PC-3 (cell line): ENCODE data around the gene CHTOP. TPM values are rescaled to one million over a fixed set of nuclear protein-coding genes. Genes with fewer than 3 reads are reported as not detected.

Source experiments
- ATAC-seq: fragments of 200-7000 bp; cut with Tn5 transposase; 2 replicates; pipeline ENCODE4 v1.9.1; 2020; ENCODE audit warnings: mild to moderate bottlenecking, moderate library complexity
- BruUV-seq: library from RNA; stranded (reverse); fragments of 400-500 nt; replicated peaks from 2 replicates; lab custom pipeline; 2021; lab: Mats Ljungman, UMichigan
- CTCF ChIA-PET: fragments of 300-600 bp; sonication (Branson Sonifier 250); formaldehyde crosslinking; loops from one replicate; lab custom pipeline; 2022; ENCODE audit warnings: antibody characterized with exemption; lab: Charles Lee
- POLR2A ChIA-PET: fragments of 300-600 bp; sonication (Branson Sonifier 250); formaldehyde crosslinking; loops from one replicate; lab custom pipeline; 2022; ENCODE audit warnings: antibody characterized with exemption; ENCODE audit not compliant: unreplicated experiment; lab: Charles Lee
- DNase-seq: peaks from one replicate; pipeline ENCODE4 v3.0.0-alpha.2; 2015
- H2AFZ ChIP-seq: fragments of 300-600 bp; sonication (generic); 2 replicates; pipeline ENCODE4 v1.6.0; 2016; ENCODE audit warnings: antibody characterized with exemption, low read length
- H3F3A ChIP-seq: fragments of 300-600 bp; sonication (generic); one replicate; pipeline ENCODE4 v1.6.0; 2017; ENCODE audit warnings: antibody characterized with exemption, low read length, control low read depth, mild to moderate bottlenecking; ENCODE audit not compliant: unreplicated experiment
- H3K27ac ChIP-seq: fragments of 300-600 bp; sonication (generic); 2 replicates; pipeline ENCODE4 v1.5.1; 2016; ENCODE audit warnings: mild to moderate bottlenecking, low read length
- H3K27me3 ChIP-seq: fragments of 300-600 bp; sonication (generic); 2 replicates; pipeline ENCODE4 v1.6.1; 2016; ENCODE audit warnings: low read length, mixed read lengths
- H3K36me3 ChIP-seq: fragments of 300-600 bp; sonication (generic); 2 replicates; pipeline ENCODE4 v1.6.1; 2016; ENCODE audit warnings: low read depth, mixed run types, low read length, mixed read lengths
- H3K4me1 ChIP-seq: fragments of 300-600 bp; sonication (generic); 2 replicates; pipeline ENCODE4 v1.5.1; 2016; ENCODE audit warnings: low read length; ENCODE audit not compliant: insufficient read depth
- H3K4me2 ChIP-seq: fragments of 300-600 bp; sonication (generic); 2 replicates; pipeline ENCODE4 v1.6.0; 2016; ENCODE audit warnings: low read length
- H3K4me3 ChIP-seq: fragments of 300-600 bp; sonication (generic); 2 replicates; pipeline ENCODE4 v1.5.1; 2016; ENCODE audit warnings: mild to moderate bottlenecking, low read length, mixed read lengths
- H3K79me2 ChIP-seq: fragments of 300-600 bp; sonication (generic); 2 replicates; pipeline ENCODE4 v1.6.1; 2017; ENCODE audit warnings: low read length, mixed read lengths
- H3K9ac ChIP-seq: fragments of 300-600 bp; sonication (generic); 2 replicates; pipeline ENCODE4 v1.6.0; 2016; ENCODE audit warnings: mild to moderate bottlenecking, low read length
- H3K9me2 ChIP-seq: fragments of 300-600 bp; sonication (generic); replicated peaks from 2 replicates; pipeline ENCODE4 v1.6.1; 2016; ENCODE audit warnings: mixed run types, low read length, mixed read lengths
- H3K9me3 ChIP-seq: fragments of 300-600 bp; sonication (generic); 2 replicates; pipeline ENCODE4 v1.6.1; 2016; ENCODE audit warnings: low read length, mixed read lengths
- H4K20me1 ChIP-seq: fragments of 300-600 bp; sonication (generic); 2 replicates; pipeline ENCODE4 v1.6.1; 2016; ENCODE audit warnings: low read length, mixed read lengths
- EZH2 ChIP-seq: fragments of 300-600 bp; sonication (generic); IDR thresholded peaks from one replicate; pipeline ENCODE4 v1.6.1; 2017; ENCODE audit warnings: antibody characterized with exemption, mild to moderate bottlenecking, low read length; ENCODE audit not compliant: unreplicated experiment
- EZH2phosphoT487 ChIP-seq: fragments of 300-600 bp; sonication (generic); IDR thresholded peaks from 2 replicates; pipeline ENCODE4 v1.6.1; 2018; ENCODE audit warnings: mild to moderate bottlenecking, antibody characterized with exemption, low read length, borderline replicate concordance
- intact Hi-C: fragments of 100-400 bp; cut with micrococcal nuclease; formaldehyde crosslinking; loops from 2 replicates; pipeline ENCODE4 v1.9.0; 2023
- total RNA-seq: library from RNA; depleted of rRNA; stranded (reverse); fragments of >200 nt; gene quantifications from 2 replicates; pipeline ENCODE4 v1.2.3, GENCODE V29; 2014
- TF ChIP-seq, protein P1 (sequence below): fragments of 300-600 bp; sonication (generic); conservative IDR thresholded peaks from 2 replicates; pipeline ENCODE4 v1.5.1; 2017; ENCODE audit warnings: antibody characterized with exemption, low read depth, mild to moderate bottlenecking, low read length

CHTOP gene
- total RNA-seq, 1 experiment from 2014 or later = 101 TPM

DNA sequence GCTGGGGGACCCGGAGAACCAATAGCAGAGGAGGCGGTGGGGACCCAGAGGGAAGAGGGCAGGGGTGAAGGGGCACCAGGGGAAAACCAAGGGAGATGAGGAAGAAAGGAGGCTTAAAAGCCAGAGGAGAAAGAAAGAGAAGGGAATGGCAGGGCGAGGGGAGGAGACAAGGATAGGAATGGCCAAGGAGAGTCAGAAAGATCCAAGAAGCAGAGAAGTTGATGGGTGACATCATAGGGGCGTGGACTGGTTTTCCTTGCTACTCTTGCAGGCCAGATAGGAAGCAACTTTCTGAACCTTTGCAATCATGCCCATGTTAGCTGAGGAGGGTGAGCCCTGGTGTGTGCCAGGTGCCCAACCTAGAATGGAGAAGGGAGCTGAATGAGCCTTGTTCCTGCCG is 50.0 kb downstream of the CHTOP start:
- no peaks in the 10 kb centered on the region for H3F3A ChIP-seq
- peaks cover 8% of the 10 kb centered on the region for H3K27me3 ChIP-seq
- no TSS peak for BruUV-seq
- 0 out of 2 replicates have a peak overlapping the region, but pooled peaks have one; percentile 11 for H2AFZ ChIP-seq
- no peaks in the 10 kb centered on the region for H3K36me3 ChIP-seq
- H3K4me3 ChIP-seq = no peak overlapping the region
- H4K20me1 ChIP-seq = no peaks in the 10 kb centered on the region
- H3K79me2 ChIP-seq = no peaks in the 10 kb centered on the region
- H3K9me2 ChIP-seq = no peaks in the 10 kb centered on the region
- no peak overlapping the region for H3K27ac ChIP-seq
- intact Hi-C loops = no loop called here
- peaks cover under 1% of the 10 kb centered on the region; the same call in 1 of the 2 replicates for H3K4me1 ChIP-seq
- H3K4me2 ChIP-seq = no peak overlapping the region
- H3K9me3 ChIP-seq = no peaks in the 10 kb centered on the region
- CTCF ChIA-PET = interaction anchor here (0.7 kb wide), 1 partner anchor 92 kb away, joined by 4 read pairs; the partner anchor contains the start of gene SLC27A3
- POLR2A ChIA-PET = no interaction called here
- TF ChIP-seq EZH2phosphoT487 (no peak), EZH2 (no peak)
- TF ChIP-seq, protein P1, sequence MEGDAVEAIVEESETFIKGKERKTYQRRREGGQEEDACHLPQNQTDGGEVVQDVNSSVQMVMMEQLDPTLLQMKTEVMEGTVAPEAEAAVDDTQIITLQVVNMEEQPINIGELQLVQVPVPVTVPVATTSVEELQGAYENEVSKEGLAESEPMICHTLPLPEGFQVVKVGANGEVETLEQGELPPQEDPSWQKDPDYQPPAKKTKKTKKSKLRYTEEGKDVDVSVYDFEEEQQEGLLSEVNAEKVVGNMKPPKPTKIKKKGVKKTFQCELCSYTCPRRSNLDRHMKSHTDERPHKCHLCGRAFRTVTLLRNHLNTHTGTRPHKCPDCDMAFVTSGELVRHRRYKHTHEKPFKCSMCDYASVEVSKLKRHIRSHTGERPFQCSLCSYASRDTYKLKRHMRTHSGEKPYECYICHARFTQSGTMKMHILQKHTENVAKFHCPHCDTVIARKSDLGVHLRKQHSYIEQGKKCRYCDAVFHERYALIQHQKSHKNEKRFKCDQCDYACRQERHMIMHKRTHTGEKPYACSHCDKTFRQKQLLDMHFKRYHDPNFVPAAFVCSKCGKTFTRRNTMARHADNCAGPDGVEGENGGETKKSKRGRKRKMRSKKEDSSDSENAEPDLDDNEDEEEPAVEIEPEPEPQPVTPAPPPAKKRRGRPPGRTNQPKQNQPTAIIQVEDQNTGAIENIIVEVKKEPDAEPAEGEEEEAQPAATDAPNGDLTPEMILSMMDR = no peak
- DNase-seq (peak; percentile 48), ATAC-seq (peak; percentile 44)
- H3K9ac ChIP-seq = no peak overlapping the region

DNA sequence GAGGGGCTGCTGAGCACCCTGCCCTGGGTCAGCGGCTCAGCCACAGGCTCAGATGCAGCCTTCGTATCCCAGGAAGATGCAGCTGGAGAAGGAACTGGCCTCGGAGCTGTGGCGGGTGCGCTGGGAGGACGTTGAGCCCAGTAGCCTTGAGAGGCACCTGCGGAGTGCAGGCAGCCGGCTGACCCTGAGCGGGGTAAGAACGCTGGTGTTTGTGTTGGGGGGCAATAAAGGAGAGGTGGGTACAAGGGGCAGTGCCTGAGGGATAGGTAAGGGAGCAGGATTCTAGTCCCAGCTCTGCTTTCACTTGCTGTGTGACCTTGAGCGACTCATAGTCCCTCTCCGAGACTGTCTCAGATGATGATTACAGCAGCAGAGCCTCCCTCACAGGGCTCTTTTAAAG is 51.0 kb downstream of the CHTOP start:
- H3K27ac ChIP-seq = no peak overlapping the region
- H3K36me3 ChIP-seq = no peaks in the 10 kb centered on the region
- no peak overlapping the region for H3K4me2 ChIP-seq
- no peaks in the 10 kb centered on the region for H3K9me3 ChIP-seq
- H3K79me2 ChIP-seq = no peaks in the 10 kb centered on the region
- H3K9me2 ChIP-seq = no peaks in the 10 kb centered on the region
- ChIA-PET POLR2A (no interaction called here), CTCF (no interaction called here)
- no peak for DNase-seq
- no peak overlapping the region for H2AFZ ChIP-seq
- TF ChIP-seq, protein P1 = no peak
- TF ChIP-seq EZH2phosphoT487 (no peak), EZH2 (no peak)
- H4K20me1 ChIP-seq = no peaks in the 10 kb centered on the region
- H3F3A ChIP-seq = no peaks in the 10 kb centered on the region
- intact Hi-C loops = no loop called here
- no TSS peak for BruUV-seq
- H3K9ac ChIP-seq = no peak overlapping the region
- H3K4me1 ChIP-seq = no peaks in the 10 kb centered on the region
- H3K4me3 ChIP-seq = no peak overlapping the region
- no peak for ATAC-seq
- H3K27me3 ChIP-seq = no peaks in the 10 kb centered on the region

DNA sequence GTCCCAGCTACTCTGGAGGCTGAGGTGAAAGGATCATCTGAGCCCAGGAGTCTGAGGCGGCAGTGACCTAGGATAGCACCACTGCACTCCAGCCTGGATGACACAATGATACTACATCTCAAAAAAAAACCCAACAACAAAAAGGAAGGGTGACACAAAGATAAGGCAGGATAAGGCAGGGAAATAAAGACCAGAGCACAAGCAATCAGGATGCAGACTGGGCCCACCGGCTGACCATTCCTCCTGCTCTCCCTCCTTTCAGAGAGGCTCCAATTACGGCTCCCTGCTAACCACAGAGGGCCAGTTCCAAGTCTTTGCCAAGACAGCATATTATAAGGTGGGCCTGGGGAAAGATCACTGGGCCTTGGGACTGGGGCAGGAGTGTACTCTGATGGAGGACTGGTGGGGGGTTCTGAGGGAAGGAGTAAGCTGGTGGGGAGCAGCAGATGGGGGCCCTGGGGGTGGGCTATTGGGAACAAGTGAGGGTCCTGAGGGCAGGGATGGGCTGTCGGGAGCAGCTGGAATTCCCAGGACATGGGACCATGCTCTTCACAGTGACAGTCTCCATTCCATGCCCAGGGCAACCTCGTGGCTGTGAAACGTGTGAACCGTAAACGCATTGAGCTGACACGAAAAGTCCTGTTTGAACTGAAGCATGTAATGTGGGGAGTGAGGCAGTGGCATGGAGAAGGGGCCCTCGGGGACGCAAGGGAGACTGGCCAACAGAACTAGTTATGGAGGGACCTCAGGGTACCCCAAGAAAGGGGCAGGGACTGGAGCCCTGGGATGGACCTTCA is 51.9 kb downstream of the CHTOP start:
- ChIA-PET CTCF (no interaction called here), POLR2A (no interaction called here)
- H3K4me2 ChIP-seq = no peak overlapping the region
- H3K9me3 ChIP-seq = no peaks in the 10 kb centered on the region
- H3K79me2 ChIP-seq = no peaks in the 10 kb centered on the region
- intact Hi-C loops = no loop called here
- H3K9ac ChIP-seq = no peak overlapping the region
- DNase-seq = no peak
- no peak for ATAC-seq
- H3K4me1 ChIP-seq = no peaks in the 10 kb centered on the region
- H3K4me3 ChIP-seq = no peak overlapping the region
- TF ChIP-seq EZH2phosphoT487 (no peak), EZH2 (no peak)
- TF ChIP-seq, protein P1 = no peak
- H3K36me3 ChIP-seq = no peaks in the 10 kb centered on the region
- no peaks in the 10 kb centered on the region for H4K20me1 ChIP-seq
- no peaks in the 10 kb centered on the region for H3F3A ChIP-seq
- no peaks in the 10 kb centered on the region for H3K9me2 ChIP-seq
- no peak overlapping the region for H3K27ac ChIP-seq
- BruUV-seq = no TSS peak
- no peak overlapping the region for H2AFZ ChIP-seq
- no peaks in the 10 kb centered on the region for H3K27me3 ChIP-seq
